Measurements from ENCODE around the gene REPIN1.

The REPIN1 gene

GRCh38 chr7:150410131-150410530 is 41.5 kb downstream of the REPIN1 start:
- Histone ChIP-seq H3K4me2 (ENCODE audit: insufficient read depth, low read length) (no peak overlapping the region), H3K4me1 (ENCODE audit: insufficient read depth, low read length) (peaks cover 38% of the 10 kb centered on the region), H3K36me3 (ENCODE audit: insufficient read depth, low read length) (peaks cover 53% of the 10 kb centered on the region), H2AFZ (ENCODE audit: low read depth, low read length) (no peak overlapping the region), H3K79me2 (ENCODE audit: insufficient read depth, low read length) (peaks cover 50% of the 10 kb centered on the region), H4K20me1 (ENCODE audit: insufficient read depth, low read length) (no peaks in the 10 kb centered on the region; the same call in 1 of the 2 replicates), H3K27ac (ENCODE audit: low read length) (peak overlapping the region; percentile 33), H3K4me3 (ENCODE audit: low read depth in 1 of 2, low read length in 2 of 2) (no peak overlapping the region), H3K27me3 (ENCODE audit: insufficient read depth, low read length, poor library complexity) (no peaks in the 10 kb centered on the region), H3K9ac (ENCODE audit: low read depth, low read length) (no peak overlapping the region), H3K9me3 (ENCODE audit: insufficient read depth, low read length, severe bottlenecking) (no peaks in the 10 kb centered on the region)
- no peak for DNase-seq
- no peak for ATAC-seq (ENCODE audit: insufficient read depth, low read depth)
- no peak for TF ChIP-seq EZH2 (IDR thresholded peaks at IDR 0.05; ENCODE audit: borderline replicate concordance, low read depth, low read length, severe bottlenecking)
- TF ChIP-seq CTCF (IDR thresholded peaks at IDR 0.05; ENCODE audit: borderline replicate concordance, extremely low read depth, low read length, poor library complexity, severe bottlenecking): no peak

- H3K4me3 ChIP-seq (ENCODE audit: low read depth in 1 of 2, low read length in 2 of 2): no peak overlapping the region
- H3K4me2 ChIP-seq (ENCODE audit: insufficient read depth, low read length): no peak overlapping the region
- no peak overlapping the region; the same call in 1 of the 2 replicates for H3K27ac ChIP-seq (ENCODE audit: low read length)
- H3K9me3 ChIP-seq (ENCODE audit: insufficient read depth, low read length, severe bottlenecking): no peaks in the 10 kb centered on the region
- peaks cover 43% of the 10 kb centered on the region for H3K79me2 ChIP-seq (ENCODE audit: insufficient read depth, low read length)
- peaks cover 37% of the 10 kb centered on the region for H3K4me1 ChIP-seq (ENCODE audit: insufficient read depth, low read length)
- no peak for DNase-seq
- H2AFZ ChIP-seq (ENCODE audit: low read depth, low read length): no peak overlapping the region
- no peaks in the 10 kb centered on the region for H3K27me3 ChIP-seq (ENCODE audit: insufficient read depth, low read length, poor library complexity)
- H3K36me3 ChIP-seq (ENCODE audit: insufficient read depth, low read length): peaks cover 53% of the 10 kb centered on the region
- H4K20me1 ChIP-seq (ENCODE audit: insufficient read depth, low read length): no peaks in the 10 kb centered on the region; the same call in 1 of the 2 replicates
- ATAC-seq (ENCODE audit: insufficient read depth, low read depth): no peak
- TF ChIP-seq EZH2 (IDR thresholded peaks at IDR 0.05; ENCODE audit: borderline replicate concordance, low read depth, low read length, severe bottlenecking): no peak
- no peak for TF ChIP-seq CTCF (IDR thresholded peaks at IDR 0.05; ENCODE audit: borderline replicate concordance, extremely low read depth, low read length, poor library complexity, severe bottlenecking)
- no peak overlapping the region for H3K9ac ChIP-seq (ENCODE audit: low read depth, low read length)
These were observed 42.2 kb downstream of the REPIN1 start for GRCh38 chr7:150410680-150411346.

- Histone ChIP-seq H3K4me2 (ENCODE audit: insufficient read depth, low read length) (no peak overlapping the region), H3K27ac (ENCODE audit: low read length) (peak overlapping the region; percentile 11; the same call in 1 of the 2 replicates), H2AFZ (ENCODE audit: low read depth, low read length) (no peak overlapping the region), H3K79me2 (ENCODE audit: insufficient read depth, low read length) (peaks cover 35% of the 10 kb centered on the region), H3K4me3 (ENCODE audit: low read depth in 1 of 2, low read length in 2 of 2) (no peak overlapping the region), H3K27me3 (ENCODE audit: insufficient read depth, low read length, poor library complexity) (no peaks in the 10 kb centered on the region), H3K36me3 (ENCODE audit: insufficient read depth, low read length) (peaks cover 53% of the 10 kb centered on the region), H3K9me3 (ENCODE audit: insufficient read depth, low read length, severe bottlenecking) (no peaks in the 10 kb centered on the region), H3K9ac (ENCODE audit: low read depth, low read length) (no peak overlapping the region), H3K4me1 (ENCODE audit: insufficient read depth, low read length) (peaks cover 29% of the 10 kb centered on the region), H4K20me1 (ENCODE audit: insufficient read depth, low read length) (no peaks in the 10 kb centered on the region; the same call in 1 of the 2 replicates)
- ATAC-seq (ENCODE audit: insufficient read depth, low read depth): no peak
- DNase-seq: no peak
- TF ChIP-seq EZH2 (IDR thresholded peaks at IDR 0.05; ENCODE audit: borderline replicate concordance, low read depth, low read length, severe bottlenecking) (no peak), CTCF (IDR thresholded peaks at IDR 0.05; ENCODE audit: borderline replicate concordance, extremely low read depth, low read length, poor library complexity, severe bottlenecking) (no peak)
These were observed 43.0 kb downstream of the REPIN1 start for GRCh38 chr7:150411606-150412005.

Measured in DND-41 (cell line).